ENCODE results near the gene AGBL1. TPM values are rescaled to one million over a fixed set of nuclear protein-coding genes. Genes with fewer than 3 reads are reported as not detected.

AGBL1 gene
- polyA plus RNA-seq, 2 of the 4 experiments (the other 2 are of a cell fraction), result not detected

DNA sequence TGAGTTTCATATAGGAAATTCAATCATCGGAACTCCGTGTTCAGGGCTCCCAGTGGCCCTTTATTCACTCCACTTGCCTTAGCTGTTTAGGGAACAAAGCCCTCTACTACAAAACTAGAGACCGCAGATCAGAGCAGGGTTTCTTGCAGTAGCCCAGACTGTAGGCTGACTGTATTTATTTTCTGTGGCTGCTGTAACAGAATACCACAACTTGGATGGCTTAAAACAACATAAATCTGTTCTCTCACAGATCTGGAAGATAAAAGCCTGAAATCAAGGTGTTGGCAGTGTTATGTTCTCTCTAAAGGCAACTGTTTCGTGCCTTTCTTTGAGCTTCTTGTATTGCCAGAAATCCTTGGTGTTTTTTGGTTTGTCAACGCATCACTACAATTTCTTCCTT is 479.0 kb downstream of the AGBL1 start:
- Histone ChIP-seq H3K4me3 (no peak overlapping the region), H3K4me1 (peaks cover 7% of the 10 kb centered on the region; the same call in 2 of the 3 replicates), H3K27ac (no peak overlapping the region), H3K4me2 (no peak overlapping the region), H3K9me3 (no peaks in the 10 kb centered on the region)
- FAIRE-seq (no peak), ATAC-seq (no peak), DNase-seq (ENCODE audit: low read depth in 1 of 2, low spot score in 1 of 2) (no peak)
- TF ChIP-seq KDM1A (IDR thresholded peaks at IDR 0.05; ENCODE audit: low read depth) (no peak), MAZ (IDR thresholded peaks at IDR 0.05; ENCODE audit: borderline replicate concordance, low read depth, low read length) (no peak), CEBPB (IDR thresholded peaks at IDR 0.05) (no peak), RCOR1 (IDR thresholded peaks at IDR 0.05; ENCODE audit: low read depth, low read length) (no peak), RNF2 (IDR thresholded peaks at IDR 0.05; ENCODE audit: borderline replicate concordance, low read depth) (no peak), KDM5A (IDR thresholded peaks at IDR 0.05) (no peak), RFX5 (IDR thresholded peaks at IDR 0.05) (no peak)
- TF ChIP-seq, protein P1, sequence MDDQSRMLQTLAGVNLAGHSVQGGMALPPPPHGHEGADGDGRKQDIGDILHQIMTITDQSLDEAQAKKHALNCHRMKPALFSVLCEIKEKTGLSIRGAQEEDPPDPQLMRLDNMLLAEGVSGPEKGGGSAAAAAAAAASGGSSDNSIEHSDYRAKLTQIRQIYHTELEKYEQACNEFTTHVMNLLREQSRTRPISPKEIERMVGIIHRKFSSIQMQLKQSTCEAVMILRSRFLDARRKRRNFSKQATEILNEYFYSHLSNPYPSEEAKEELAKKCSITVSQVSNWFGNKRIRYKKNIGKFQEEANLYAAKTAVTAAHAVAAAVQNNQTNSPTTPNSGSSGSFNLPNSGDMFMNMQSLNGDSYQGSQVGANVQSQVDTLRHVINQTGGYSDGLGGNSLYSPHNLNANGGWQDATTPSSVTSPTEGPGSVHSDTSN (IDR thresholded peaks at IDR 0.05), result no peak
- TF ChIP-seq, protein P2, sequence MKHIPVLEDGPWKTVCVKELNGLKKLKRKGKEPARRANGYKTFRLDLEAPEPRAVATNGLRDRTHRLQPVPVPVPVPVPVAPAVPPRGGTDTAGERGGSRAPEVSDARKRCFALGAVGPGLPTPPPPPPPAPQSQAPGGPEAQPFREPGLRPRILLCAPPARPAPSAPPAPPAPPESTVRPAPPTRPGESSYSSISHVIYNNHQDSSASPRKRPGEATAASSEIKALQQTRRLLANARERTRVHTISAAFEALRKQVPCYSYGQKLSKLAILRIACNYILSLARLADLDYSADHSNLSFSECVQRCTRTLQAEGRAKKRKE (CRISPR knock-in tag; IDR thresholded peaks at IDR 0.05; ENCODE audit: low read depth), result no peak
- 51% methylated on average over 5 of the region's 5 CpGs for WGBS (ENCODE audit: missing lambda C conversion rate)
- ChIA-PET POLR2A (no interaction called here), CTCF (no interaction called here)

DNA sequence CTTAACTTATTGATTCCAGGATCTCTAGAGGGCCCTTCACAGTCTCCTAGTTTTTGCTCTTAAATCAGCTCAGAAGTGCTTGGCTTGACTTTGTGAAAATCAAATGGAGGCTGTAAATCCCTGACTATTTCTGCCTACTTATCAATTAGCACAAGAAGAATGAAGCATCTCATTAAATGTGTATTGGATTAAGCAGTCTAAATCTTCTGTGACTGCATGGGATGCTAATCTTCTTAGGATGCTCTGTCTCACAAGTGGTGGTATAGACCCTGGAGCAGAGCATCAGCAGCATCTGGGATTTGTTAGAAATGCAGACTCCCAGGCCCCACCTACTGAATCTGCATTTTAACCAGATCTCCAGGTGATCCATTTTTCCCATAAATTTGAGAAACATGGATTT is 488.7 kb downstream of the AGBL1 start:
- ChIA-PET CTCF (no interaction called here), POLR2A (no interaction called here)
- Histone ChIP-seq H3K4me1 (no peaks in the 10 kb centered on the region), H3K27ac (no peak overlapping the region), H3K4me3 (no peak overlapping the region), H3K9me3 (peaks cover 9% of the 10 kb centered on the region; the same call in 1 of the 3 replicates), H3K4me2 (no peak overlapping the region)
- FAIRE-seq, result no peak
- ATAC-seq, result no peak
- no peak for TF ChIP-seq SREBF2 (IDR thresholded peaks at IDR 0.05)
- TF ChIP-seq, protein P3, sequence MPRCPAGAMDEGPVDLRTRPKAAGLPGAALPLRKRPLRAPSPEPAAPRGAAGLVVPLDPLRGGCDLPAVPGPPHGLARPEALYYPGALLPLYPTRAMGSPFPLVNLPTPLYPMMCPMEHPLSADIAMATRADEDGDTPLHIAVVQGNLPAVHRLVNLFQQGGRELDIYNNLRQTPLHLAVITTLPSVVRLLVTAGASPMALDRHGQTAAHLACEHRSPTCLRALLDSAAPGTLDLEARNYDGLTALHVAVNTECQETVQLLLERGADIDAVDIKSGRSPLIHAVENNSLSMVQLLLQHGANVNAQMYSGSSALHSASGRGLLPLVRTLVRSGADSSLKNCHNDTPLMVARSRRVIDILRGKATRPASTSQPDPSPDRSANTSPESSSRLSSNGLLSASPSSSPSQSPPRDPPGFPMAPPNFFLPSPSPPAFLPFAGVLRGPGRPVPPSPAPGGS (IDR thresholded peaks at IDR 0.05), result no peak
- no peak for TF ChIP-seq ZNF302 (CRISPR knock-in tag; IDR thresholded peaks at IDR 0.05)
- TF ChIP-seq JUNB (IDR thresholded peaks at IDR 0.05), result no peak
- TF ChIP-seq, protein P2 (CRISPR knock-in tag; IDR thresholded peaks at IDR 0.05; ENCODE audit: low read depth), result no peak
- TF ChIP-seq MAFK (IDR thresholded peaks at IDR 0.05; ENCODE audit: partially characterized antibody), result no peak
- TF ChIP-seq KDM5A (IDR thresholded peaks at IDR 0.05), result no peak
- no peak for TF ChIP-seq CBX2 (IDR thresholded peaks at IDR 0.05; ENCODE audit: borderline replicate concordance, low read depth)
- no peak for TF ChIP-seq RNF2 (IDR thresholded peaks at IDR 0.05; ENCODE audit: borderline replicate concordance, low read depth)
- TF ChIP-seq EHF (CRISPR knock-in tag; IDR thresholded peaks at IDR 0.05), result no peak
- DNase-seq (ENCODE audit: low read depth in 1 of 2, low spot score in 1 of 2), result no peak

DNA sequence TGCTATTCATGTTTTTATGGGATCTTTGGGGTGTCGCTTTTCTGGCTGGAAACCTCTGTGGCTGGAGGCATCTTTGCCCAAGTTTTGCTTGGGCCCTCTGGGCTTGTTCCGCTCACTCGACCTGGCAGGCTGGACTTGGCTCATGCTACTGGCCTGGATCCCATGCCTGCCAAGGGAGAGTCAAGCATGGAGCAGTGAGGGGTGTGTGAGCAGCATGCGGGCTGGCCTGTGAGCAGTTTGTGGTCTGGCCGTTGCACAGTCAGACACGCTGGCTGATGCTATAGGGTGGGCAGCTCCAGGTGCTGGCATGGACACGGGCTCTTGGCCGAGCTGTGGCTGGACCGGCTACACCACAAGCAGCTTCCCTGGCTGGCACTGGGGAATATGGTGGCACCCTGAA is 491.1 kb downstream of the AGBL1 start:
- Histone ChIP-seq H3K4me3 (no peak overlapping the region), H3K4me1 (no peaks in the 10 kb centered on the region), H3K4me2 (no peak overlapping the region), H3K9me3 (peaks cover 9% of the 10 kb centered on the region; the same call in 1 of the 3 replicates), H3K27ac (no peak overlapping the region)
- ATAC-seq (no peak), DNase-seq (ENCODE audit: low read depth in 1 of 2, low spot score in 1 of 2) (no peak), FAIRE-seq (no peak)
- 43% methylated on average over 4 of the region's 9 CpGs for WGBS (ENCODE audit: missing lambda C conversion rate)
- POLR2A ChIA-PET, result no interaction called here
- no peak for TF ChIP-seq TFCP2L1 (CRISPR knock-in tag; IDR thresholded peaks at IDR 0.05)
- TF ChIP-seq HDAC2 (IDR thresholded peaks at IDR 0.05), result no peak
- no peak for TF ChIP-seq KDM1A (IDR thresholded peaks at IDR 0.05; ENCODE audit: low read depth)
- no peak for TF ChIP-seq HOXA7 (CRISPR knock-in tag; IDR thresholded peaks at IDR 0.05)
- TF ChIP-seq NPAS2 (CRISPR knock-in tag; IDR thresholded peaks at IDR 0.05; ENCODE audit: borderline replicate concordance), result no peak
- no peak for TF ChIP-seq ZC3H11A (IDR thresholded peaks at IDR 0.05)
- TF ChIP-seq, protein P3 (IDR thresholded peaks at IDR 0.05), result no peak
- no peak for TF ChIP-seq EP300 (IDR thresholded peaks at IDR 0.05)
- TF ChIP-seq HOXB5 (CRISPR knock-in tag; IDR thresholded peaks at IDR 0.05), result no peak
- TF ChIP-seq CBX2 (IDR thresholded peaks at IDR 0.05; ENCODE audit: borderline replicate concordance, low read depth), result no peak
- no peak for TF ChIP-seq GATA3 (IDR thresholded peaks at IDR 0.05; ENCODE audit: borderline replicate concordance)
- no peak for TF ChIP-seq MAZ (IDR thresholded peaks at IDR 0.05; ENCODE audit: borderline replicate concordance, low read depth, low read length)
- TF ChIP-seq HOXB13 (CRISPR knock-in tag; IDR thresholded peaks at IDR 0.05; ENCODE audit: low read depth), result no peak
- TF ChIP-seq ZFP36 (IDR thresholded peaks at IDR 0.05; ENCODE audit: borderline replicate concordance, partially characterized antibody), result no peak
- no peak for TF ChIP-seq NR3C1 (IDR thresholded peaks at IDR 0.05)
- TF ChIP-seq, protein P4, sequence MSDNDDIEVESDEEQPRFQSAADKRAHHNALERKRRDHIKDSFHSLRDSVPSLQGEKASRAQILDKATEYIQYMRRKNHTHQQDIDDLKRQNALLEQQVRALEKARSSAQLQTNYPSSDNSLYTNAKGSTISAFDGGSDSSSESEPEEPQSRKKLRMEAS (IDR thresholded peaks at IDR 0.05), result no peak
- CTCF ChIA-PET, result interaction anchor here (0.9 kb wide), 1 partner anchor 15 kb away, joined by 3 read pairs; no protein-coding TSS in a partner anchor

Measured in A549 (cell line).